Right lobe of liver (tissue), 4 donors: ENCODE data around the gene PAM16.

Experiments used
- POLR2A ChIP-seq: fragments of 450-650 bp; IDR thresholded peaks from one replicate; pipeline ENCODE4 v1.6.1; 2017; ENCODE audit warnings: antibody characterized with exemption, mild to moderate bottlenecking
- TF ChIP-seq, protein P1 (sequence below), 4 donors: fragments of 200-600 bp in 3 of 4; fragments of 450-650 bp in 1 of 4; IDR thresholded peaks; one replicate each; pipeline versions ENCODE4 v1.5.1 to v1.8.0; 2016 to 2022; ENCODE audit warnings: antibody characterized with exemption in 4 of 4, mild to moderate bottlenecking in 2 of 4
- donor health status: DM: no; HTN: no; CAD: no.
- donor health status: DM: no; HTN: no; CAD: no.
- donor health status: DM: no; HTN: yes; CAD: no.

GRCh38 chr16:4345836-4346781 is 5.0 kb downstream of the PAM16 start:
- TF ChIP-seq, protein P1, sequence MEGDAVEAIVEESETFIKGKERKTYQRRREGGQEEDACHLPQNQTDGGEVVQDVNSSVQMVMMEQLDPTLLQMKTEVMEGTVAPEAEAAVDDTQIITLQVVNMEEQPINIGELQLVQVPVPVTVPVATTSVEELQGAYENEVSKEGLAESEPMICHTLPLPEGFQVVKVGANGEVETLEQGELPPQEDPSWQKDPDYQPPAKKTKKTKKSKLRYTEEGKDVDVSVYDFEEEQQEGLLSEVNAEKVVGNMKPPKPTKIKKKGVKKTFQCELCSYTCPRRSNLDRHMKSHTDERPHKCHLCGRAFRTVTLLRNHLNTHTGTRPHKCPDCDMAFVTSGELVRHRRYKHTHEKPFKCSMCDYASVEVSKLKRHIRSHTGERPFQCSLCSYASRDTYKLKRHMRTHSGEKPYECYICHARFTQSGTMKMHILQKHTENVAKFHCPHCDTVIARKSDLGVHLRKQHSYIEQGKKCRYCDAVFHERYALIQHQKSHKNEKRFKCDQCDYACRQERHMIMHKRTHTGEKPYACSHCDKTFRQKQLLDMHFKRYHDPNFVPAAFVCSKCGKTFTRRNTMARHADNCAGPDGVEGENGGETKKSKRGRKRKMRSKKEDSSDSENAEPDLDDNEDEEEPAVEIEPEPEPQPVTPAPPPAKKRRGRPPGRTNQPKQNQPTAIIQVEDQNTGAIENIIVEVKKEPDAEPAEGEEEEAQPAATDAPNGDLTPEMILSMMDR (IDR thresholded peaks at IDR 0.05): no peak
- no peak for TF ChIP-seq POLR2A
